Adipose tissue (tissue), 3 donors: ENCODE results near the gene SYTL3. TPM values are rescaled to one million over a fixed set of nuclear protein-coding genes. Genes with fewer than 3 reads are reported as not detected.

ENCODE experiments used
- H3K27ac ChIP-seq: one replicate; pipeline ENCODE4 v1.5.1; 2013; ENCODE audit warnings: low read depth, low read length
- WGBS, 3 donors: extraction: QIAGEN DNeasy Blood & Tissue Kit; methylation state at CpG; one replicate each; pipeline ENCODE4 v1.1.7; 2013; 5-methylcytosine and 5-hydroxymethylcytosine counted together
- polyA plus RNA-seq, 3 donors: library from polyadenylated mRNA; stranded (reverse); fragments of 200-250 nt; gene quantifications; one replicate each; pipeline ENCODE4 v1.2.3, GENCODE V29; 2013
- donor health status: healthy with polysubstance abuse.
- donor health status: Bipolar disorder and iron deficiency.
- donor health status: healthy.

Gene SYTL3
- polyA plus RNA-seq, 3 donors = 1.1 to 3.9 (median 3.7) TPM

GRCh38 chr6:158758451-158758860, 108.6 kb downstream of the SYTL3 start:
- no peak overlapping the region for H3K27ac ChIP-seq
- WGBS, 3 donors = 48 to 66% (median 64%) methylated on average over 9 of the region's 9 CpGs

- 87 to 94% (median 93%) methylated on average over 18 of the region's 18 CpGs for WGBS, 3 donors
- no peak overlapping the region for H3K27ac ChIP-seq
Observed at GRCh38 chr6:158758941-158759479, 109.2 kb downstream of the SYTL3 start.

GRCh38 chr6:158759966-158760617, 110.2 kb downstream of the SYTL3 start:
- WGBS, 3 donors = 69 to 90% (median 74%) methylated on average over 7 of the region's 7 CpGs
- H3K27ac ChIP-seq = no peak overlapping the region

- WGBS, 3 donors = 77 to 80% (median 77%) methylated on average over 17 of the region's 17 CpGs
- no peak overlapping the region for H3K27ac ChIP-seq
Observed at GRCh38 chr6:158760618-158761250, 110.9 kb downstream of the SYTL3 start.

- WGBS, 3 donors = 93 to 95% (median 93%) methylated on average over 10 of the region's 10 CpGs
- no peak overlapping the region for H3K27ac ChIP-seq
Observed at GRCh38 chr6:158761746-158762145, 111.9 kb downstream of the SYTL3 start.

- H3K27ac ChIP-seq = no peak overlapping the region
- 60 to 75% (median 72%) methylated on average over 12 of the region's 12 CpGs for WGBS, 3 donors
Observed at GRCh38 chr6:158762787-158763433, 113.1 kb downstream of the SYTL3 start.

GRCh38 chr6:158763434-158764182, 113.8 kb downstream of the SYTL3 start:
- 60 to 81% (median 74%) methylated on average over 11 of the region's 11 CpGs for WGBS, 3 donors
- no peak overlapping the region for H3K27ac ChIP-seq

GRCh38 chr6:158764183-158764849, 114.5 kb downstream of the SYTL3 start:
- 91 to 95% (median 93%) methylated on average over 14 of the region's 14 CpGs for WGBS, 3 donors
- H3K27ac ChIP-seq = no peak overlapping the region

GRCh38 chr6:158764926-158765325, 115.1 kb downstream of the SYTL3 start:
- H3K27ac ChIP-seq = no peak overlapping the region
- WGBS, 3 donors = 94 to 99% (median 96%) methylated on average over 9 of the region's 9 CpGs

- 71 to 93% (median 90%) methylated on average over 13 of the region's 13 CpGs for WGBS, 3 donors
- H3K27ac ChIP-seq = no peak overlapping the region
Observed at GRCh38 chr6:158765499-158766068, 115.7 kb downstream of the SYTL3 start.

GRCh38 chr6:158766621-158767455, 117.0 kb downstream of the SYTL3 start:
- WGBS, 3 donors = 87 to 91% (median 90%) methylated on average over 37 to 38 of the region's 38 CpGs
- H3K27ac ChIP-seq = no peak overlapping the region

- 93 to 96% (median 95%) methylated on average over 6 of the region's 6 CpGs for WGBS, 3 donors
- no peak overlapping the region for H3K27ac ChIP-seq
Observed at GRCh38 chr6:158767709-158768108, 117.9 kb downstream of the SYTL3 start.

- 85 to 93% (median 88%) methylated on average over 8 of the region's 8 CpGs for whole genome bisulfite sequencing, 3 donors
- no peak overlapping the region for H3K27ac ChIP-seq
Observed at GRCh38 chr6:158768436-158768835, 118.6 kb downstream of the SYTL3 start.

GRCh38 chr6:158769234-158769770, 119.4 kb downstream of the SYTL3 start:
- 86 to 94% (median 91%) methylated on average over 13 of the region's 13 CpGs for WGBS, 3 donors
- no peak overlapping the region for H3K27ac ChIP-seq

- H3K27ac ChIP-seq = no peak overlapping the region
- WGBS, 3 donors = 90 to 93% (median 93%) methylated on average over 18 of the region's 18 CpGs
Observed at GRCh38 chr6:158769771-158770432, 120.0 kb downstream of the SYTL3 start.
